Heart left ventricle (tissue), 13 donors: ENCODE measurements around the gene VWA5B1.

ENCODE experiments used
- POLR2A ChIP-seq, 2 donors: fragments of 450-650 bp; IDR thresholded peaks; one replicate each; pipeline ENCODE4 v1.6.1; 2017; ENCODE audit warnings: antibody characterized with exemption in 2 of 2, mild to moderate bottlenecking in 2 of 2, moderate library complexity in 2 of 2
- TF ChIP-seq, protein P1 (sequence below), 12 donors: fragments of 200-600 bp; sonication (generic) in 4 of 12; IDR thresholded peaks; one replicate each; pipeline versions ENCODE4 v1.5.0 to v1.8.0; 2018 to 2022; ENCODE audit warnings: antibody characterized with exemption in 12 of 12, mild to moderate bottlenecking in 5 of 12
- donor health status: ischemic (EF 13 %, LVEDD 7.1; RV severe dilation, severe dysfunction).
- donor health status: DM: no; HTN: yes; CAD: no.
- donor health status: DM: no; HTN: no; CAD: no.
- donor health status: ischemic (EF 25% LVEDD 6.9; RV normal size, moderate dysfunction).
- donor health status: ischemic (EF 25% LVEDD 5.7; RV mildly dilated, moderate dysfunction).
- donor health status: ischemic (EF 35%, LVEDD 5.7; RV mildly dilated, moderate dysfunction).
- donor health status: nonischemic (EF 11% LVEDD 7.7; RV severe dilation, severe dysfunction).
- donor health status: DM: yes; HTN: yes; CAD: no.
- donor health status: PGD.
- donor health status: ischemic (EF 29% LVEDD 5.4; RV normal size, mild dysfunction).
- donor health status: nonischemic (EF 23%, LVEDD 6.1; RV moderate dilation, normal function).

DNA sequence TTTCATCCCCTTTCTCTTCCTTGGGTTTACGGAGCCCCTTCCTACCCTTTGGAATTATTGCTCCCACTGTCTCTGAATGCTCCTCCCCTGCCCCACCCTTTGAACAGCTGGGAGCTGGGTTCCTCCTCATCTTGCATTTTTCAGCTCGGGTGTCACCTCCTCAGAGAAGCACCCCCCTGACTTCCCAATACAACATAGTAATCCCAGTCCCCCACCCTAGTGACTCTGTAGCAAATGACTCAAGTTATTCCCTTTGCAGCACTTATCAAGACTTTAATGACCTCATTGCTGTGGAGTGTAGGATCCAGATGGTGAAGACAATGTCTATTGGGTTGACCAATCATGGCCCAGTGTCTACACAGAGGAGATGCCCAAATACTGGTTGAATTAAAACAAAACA, 8.9 kb upstream of the VWA5B1 start:
- TF ChIP-seq, protein P1, sequence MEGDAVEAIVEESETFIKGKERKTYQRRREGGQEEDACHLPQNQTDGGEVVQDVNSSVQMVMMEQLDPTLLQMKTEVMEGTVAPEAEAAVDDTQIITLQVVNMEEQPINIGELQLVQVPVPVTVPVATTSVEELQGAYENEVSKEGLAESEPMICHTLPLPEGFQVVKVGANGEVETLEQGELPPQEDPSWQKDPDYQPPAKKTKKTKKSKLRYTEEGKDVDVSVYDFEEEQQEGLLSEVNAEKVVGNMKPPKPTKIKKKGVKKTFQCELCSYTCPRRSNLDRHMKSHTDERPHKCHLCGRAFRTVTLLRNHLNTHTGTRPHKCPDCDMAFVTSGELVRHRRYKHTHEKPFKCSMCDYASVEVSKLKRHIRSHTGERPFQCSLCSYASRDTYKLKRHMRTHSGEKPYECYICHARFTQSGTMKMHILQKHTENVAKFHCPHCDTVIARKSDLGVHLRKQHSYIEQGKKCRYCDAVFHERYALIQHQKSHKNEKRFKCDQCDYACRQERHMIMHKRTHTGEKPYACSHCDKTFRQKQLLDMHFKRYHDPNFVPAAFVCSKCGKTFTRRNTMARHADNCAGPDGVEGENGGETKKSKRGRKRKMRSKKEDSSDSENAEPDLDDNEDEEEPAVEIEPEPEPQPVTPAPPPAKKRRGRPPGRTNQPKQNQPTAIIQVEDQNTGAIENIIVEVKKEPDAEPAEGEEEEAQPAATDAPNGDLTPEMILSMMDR (IDR thresholded peaks at IDR 0.05) = no peak
- TF ChIP-seq POLR2A (IDR thresholded peaks at IDR 0.05) = no peak
